Measurements from ENCODE around the gene EDN2. TPM values are rescaled to one million over a fixed set of nuclear protein-coding genes. Genes with fewer than 3 reads are reported as not detected.

The EDN2 gene
- total and polyA plus RNA-seq, 8 donors: 1.5 to 71.8 (median 2.5) TPM; not detected in 3

GRCh38 chr1:41486371-41487125 is 2.1 kb upstream of the EDN2 start:
- H3K4me3 ChIP-seq: no peak overlapping the region
- 24 to 43% (median 25%) methylated on average over 19 to 23 of the region's 23 CpGs for WGBS, 5 donors

GRCh38 chr1:41486053-41486370 is 1.5 kb upstream of the EDN2 start:
- H3K36me3 ChIP-seq: no peaks in the 10 kb centered on the region
- WGBS, 5 donors: 47 to 60% (median 53%) methylated on average over 3 to 4 of the region's 4 CpGs
- DNase-seq: no peak
- H3K27me3 ChIP-seq: peaks cover 0 to 14% (median 0%) of the 10 kb centered on the region in 3 donors
- peak overlapping the region in 3 of 5 donors; percentile 19 to 74 (median 66) for H3K27ac ChIP-seq
- intact Hi-C loops (cut with DNase I; ENCODE audit: low total_unique reads): no loop called here
- no peak for TF ChIP-seq EP300 (IDR thresholded peaks at IDR 0.05)
- TF ChIP-seq CTCF (IDR thresholded peaks at IDR 0.05): no peak
- no peak for TF ChIP-seq POLR2AphosphoS5 (IDR thresholded peaks at IDR 0.05)
- no peak for TF ChIP-seq POLR2A (IDR thresholded peaks at IDR 0.05)
- no peaks in the 10 kb centered on the region for H3K9me3 ChIP-seq
- peaks cover 56 to 70% (median 61%) of the 10 kb centered on the region in 4 donors for H3K4me1 ChIP-seq
- no peak overlapping the region for H3K4me3 ChIP-seq

More at GRCh38 chr1:41486371-41487125, 2.1 kb upstream of the EDN2 start:
- peaks cover 56 to 70% (median 61%) of the 10 kb centered on the region in 4 donors for H3K4me1 ChIP-seq
- intact Hi-C loops (cut with DNase I; ENCODE audit: low total_unique reads): no loop called here
- peaks cover 0 to 14% (median 0%) of the 10 kb centered on the region in 3 donors for H3K27me3 ChIP-seq
- H3K36me3 ChIP-seq: no peaks in the 10 kb centered on the region
- TF ChIP-seq CTCF (IDR thresholded peaks at IDR 0.05) (no peak), POLR2A (IDR thresholded peaks at IDR 0.05) (no peak), POLR2AphosphoS5 (IDR thresholded peaks at IDR 0.05) (no peak), EP300 (IDR thresholded peaks at IDR 0.05) (no peak)
- DNase-seq: no peak
- H3K27ac ChIP-seq: peak overlapping the region in 4 of 5 donors; percentile 19 to 74 (median 62)
- H3K9me3 ChIP-seq: no peaks in the 10 kb centered on the region

- Histone ChIP-seq H3K9me3 (no peaks in the 10 kb centered on the region), H3K27me3 (peaks cover 0 to 14% (median 0%) of the 10 kb centered on the region in 3 donors), H3K4me1 (peaks cover 56 to 70% (median 61%) of the 10 kb centered on the region in 4 donors), H3K27ac (peak overlapping the region in 3 of 5 donors; percentile 19 to 80 (median 74)), H3K4me3 (no peak overlapping the region), H3K36me3 (no peaks in the 10 kb centered on the region)
- DNase-seq: peak in 1 of 2 donors; percentile 35
- TF ChIP-seq CTCF (IDR thresholded peaks at IDR 0.05) (no peak), POLR2A (IDR thresholded peaks at IDR 0.05) (no peak), EP300 (IDR thresholded peaks at IDR 0.05) (no peak), POLR2AphosphoS5 (IDR thresholded peaks at IDR 0.05) (no peak)
- intact Hi-C loops (cut with DNase I; ENCODE audit: low total_unique reads): no loop called here
- 27 to 55% (median 42%) methylated on average over 4 to 5 of the region's 5 CpGs for WGBS, 5 donors
Observed at GRCh38 chr1:41485605-41486004, 1.1 kb upstream of the EDN2 start.

- peak overlapping the region; percentile 72 to 84 (median 80) for H3K27ac ChIP-seq
- peaks cover 0 to 14% (median 0%) of the 10 kb centered on the region in 3 donors for H3K27me3 ChIP-seq
- intact Hi-C loops (cut with DNase I; ENCODE audit: low total_unique reads): no loop called here
- H3K36me3 ChIP-seq: no peaks in the 10 kb centered on the region
- WGBS, 5 donors: 31 to 60% (median 40%) methylated on average over 6 to 9 of the region's 9 CpGs
- peaks cover 56 to 72% (median 64%) of the 10 kb centered on the region in 4 donors for H3K4me1 ChIP-seq
- H3K9me3 ChIP-seq: no peaks in the 10 kb centered on the region
- H3K4me3 ChIP-seq: peak overlapping the region in 1 of 4 donors; percentile 6
- TF ChIP-seq EP300 (IDR thresholded peaks at IDR 0.05) (no peak), CTCF (IDR thresholded peaks at IDR 0.05) (no peak), POLR2A (IDR thresholded peaks at IDR 0.05) (no peak), POLR2AphosphoS5 (IDR thresholded peaks at IDR 0.05) (no peak)
- DNase-seq: no peak
Observed at GRCh38 chr1:41483960-41484401, 502 bp downstream of the EDN2 start.
